Muscle layer of duodenum (tissue), 2 donors: ENCODE measurements around the gene MGMT.
A peak's percentile ranks its signal among the peaks of the same experiment; 100 is the strongest.
"Not testable (repeated sequence)": the region's sequence is repeated elsewhere in the genome, so short reads cannot be mapped to it uniquely, and the experiment has no call there.

Source experiments
- H3K27ac ChIP-seq: one replicate; pipeline ENCODE4 v1.7.0; 2013; ENCODE audit warnings: mild to moderate bottlenecking, low read length
- H3K27me3 ChIP-seq: one replicate; pipeline ENCODE4 v1.7.0; 2013; ENCODE audit warnings: low read depth, mild to moderate bottlenecking, control low read depth, low read length
- H3K36me3 ChIP-seq, 2 donors: one replicate each; pipeline ENCODE4 v1.7.0; 2013; ENCODE audit warnings: low read length in 2 of 2, control low read depth in 1 of 2, mild to moderate bottlenecking in 1 of 2; ENCODE audit not compliant: insufficient read depth in 2 of 2, control insufficient read depth in 1 of 2
- H3K4me1 ChIP-seq, 2 donors: one replicate each; pipeline ENCODE4 v1.7.0; 2013; ENCODE audit warnings: low read length in 2 of 2, mild to moderate bottlenecking in 2 of 2, control low read depth in 1 of 2, moderate library complexity in 1 of 2; ENCODE audit not compliant: insufficient read depth in 2 of 2, control insufficient read depth in 1 of 2
- H3K4me3 ChIP-seq, 2 donors: one replicate each; pipeline ENCODE4 v1.7.0; 2013; ENCODE audit warnings: low read length in 2 of 2, low read depth in 1 of 2, mild to moderate bottlenecking in 1 of 2
- H3K9me3 ChIP-seq, 2 donors: one replicate each; pipeline ENCODE4 v1.7.0; 2013; ENCODE audit warnings: low read length in 2 of 2, control low read depth in 1 of 2, mild to moderate bottlenecking in 1 of 2; ENCODE audit not compliant: control insufficient read depth in 1 of 2
- donor health status: healthy.

The MGMT gene

GRCh38 chr10:129466703-129467358, at the start of gene MGMT:
MGMT (plus strand) TSS chr10:129467241.
- Histone ChIP-seq H3K36me3 (peaks cover 5 to 16% of the 10 kb centered on the region in 2 donors), H3K4me1 (peaks cover 0 to 12% of the 10 kb centered on the region in 2 donors), H3K9me3 (no peaks in the 10 kb centered on the region), H3K4me3 (peak within 1 kb of the TSS; percentile 63 to 91), H3K27ac (no peak within 1 kb of the TSS), H3K27me3 (no peaks in the 10 kb centered on the region)

- Histone ChIP-seq H3K27me3 (no peaks in the 10 kb centered on the region), H3K27ac (no peak overlapping the region), H3K36me3 (no peaks in the 10 kb centered on the region), H3K9me3 (no peaks in the 10 kb centered on the region), H3K4me1 (no peaks in the 10 kb centered on the region), H3K4me3 (no peak overlapping the region)
Observed at GRCh38 chr10:129417870-129418269, 49.2 kb upstream of the MGMT start.

DNA sequence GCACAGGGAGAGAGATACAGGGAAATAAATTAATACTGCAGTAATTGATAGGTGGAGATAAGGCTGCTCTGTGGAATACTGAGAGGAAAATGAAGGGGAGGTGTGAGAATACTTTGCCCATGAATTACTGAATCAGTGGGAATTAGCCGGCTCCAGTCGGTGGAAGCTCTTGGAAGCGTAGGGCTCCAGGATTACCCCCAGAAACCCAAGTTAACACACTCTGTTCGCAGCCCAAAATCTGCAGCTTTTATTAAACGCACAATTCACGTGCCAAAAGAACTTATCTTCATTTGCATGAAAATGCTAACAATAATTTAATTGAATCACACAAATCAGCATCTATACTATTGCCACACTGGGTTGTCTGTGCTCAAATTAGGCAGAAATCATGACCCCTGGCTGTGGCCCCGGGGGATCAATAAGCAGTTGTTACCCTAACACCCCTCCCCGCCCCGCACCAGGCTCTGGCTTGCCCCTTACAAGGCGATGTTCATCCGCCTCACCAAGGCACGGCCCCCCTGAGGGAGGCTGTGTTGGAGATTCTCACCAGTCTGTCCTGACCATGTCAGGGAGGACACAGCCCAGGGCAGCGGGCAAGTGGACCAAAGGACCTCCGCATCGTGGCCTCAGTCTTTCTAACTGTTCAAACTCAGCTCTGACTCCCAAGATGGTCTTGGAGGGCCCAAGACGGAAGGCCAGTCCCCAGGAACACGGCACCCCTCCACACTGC, 48.4 kb upstream of the MGMT start:
- Histone ChIP-seq H3K4me1 (no peaks in the 10 kb centered on the region), H3K36me3 (no peaks in the 10 kb centered on the region), H3K4me3 (no peak overlapping the region), H3K27me3 (no peaks in the 10 kb centered on the region), H3K27ac (no peak overlapping the region), H3K9me3 (no peaks in the 10 kb centered on the region)

GRCh38 chr10:129419397-129419796, 47.6 kb upstream of the MGMT start:
- Histone ChIP-seq H3K9me3 (no peaks in the 10 kb centered on the region), H3K27me3 (no peaks in the 10 kb centered on the region), H3K36me3 (no peaks in the 10 kb centered on the region), H3K27ac (no peak overlapping the region), H3K4me1 (no peaks in the 10 kb centered on the region), H3K4me3 (no peak overlapping the region)

DNA sequence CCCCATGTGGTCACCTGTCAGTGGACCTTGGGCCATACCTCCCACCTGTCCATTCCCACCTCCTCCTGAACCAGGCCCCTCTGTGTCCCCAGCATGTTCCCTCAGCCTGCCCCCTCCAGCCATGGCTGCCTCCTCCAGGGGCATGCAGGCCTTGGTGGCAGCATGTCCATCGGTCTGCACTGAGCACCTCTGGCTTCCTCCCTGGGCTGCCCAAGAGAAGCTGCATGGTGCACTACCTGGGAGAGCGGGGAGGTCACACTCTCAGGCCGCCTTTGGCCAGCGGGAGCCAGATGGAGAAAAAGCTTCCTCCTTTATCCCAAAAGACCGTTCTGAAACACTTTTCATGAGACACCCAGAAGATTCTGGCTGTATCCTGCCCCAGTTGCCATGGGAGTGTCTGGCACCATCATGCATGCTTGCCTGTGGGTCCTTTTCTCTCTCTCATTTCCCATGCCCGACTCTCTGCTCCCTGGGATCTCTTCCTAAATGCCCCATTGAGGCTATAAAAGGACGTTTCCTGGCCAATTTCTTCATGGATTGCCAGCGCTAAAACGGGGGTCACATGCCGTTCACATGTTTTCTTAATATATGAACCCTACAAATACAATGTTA, 45.5 kb upstream of the MGMT start:
- Histone ChIP-seq H3K27ac (no peak overlapping the region), H3K36me3 (no peaks in the 10 kb centered on the region), H3K27me3 (no peaks in the 10 kb centered on the region), H3K4me1 (no peaks in the 10 kb centered on the region), H3K4me3 (no peak overlapping the region), H3K9me3 (no peaks in the 10 kb centered on the region)

DNA sequence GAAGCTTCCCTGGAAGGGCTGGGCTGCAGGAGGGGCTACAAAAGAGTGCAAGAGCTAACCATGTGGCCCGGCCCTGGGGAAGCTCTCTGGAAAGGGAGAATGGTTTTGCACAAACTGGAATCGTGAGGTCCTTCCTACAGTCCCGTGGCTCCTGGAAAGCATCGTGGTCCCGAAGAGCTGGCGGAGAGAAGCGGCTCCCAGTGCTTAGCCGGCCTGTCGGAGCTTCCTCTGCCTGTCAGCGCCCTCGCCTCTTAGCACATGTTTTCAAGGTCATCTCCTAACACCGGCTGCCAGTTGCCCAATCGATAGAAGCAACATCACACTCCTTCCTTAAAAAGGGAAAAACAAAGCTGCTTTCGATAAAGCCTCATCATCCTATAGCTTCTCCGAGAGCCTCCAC, 42.1 kb upstream of the MGMT start:
- Histone ChIP-seq H3K9me3 (no peaks in the 10 kb centered on the region), H3K4me3 (no peak overlapping the region), H3K36me3 (no peaks in the 10 kb centered on the region), H3K4me1 (no peaks in the 10 kb centered on the region), H3K27me3 (no peaks in the 10 kb centered on the region), H3K27ac (no peak overlapping the region)

DNA sequence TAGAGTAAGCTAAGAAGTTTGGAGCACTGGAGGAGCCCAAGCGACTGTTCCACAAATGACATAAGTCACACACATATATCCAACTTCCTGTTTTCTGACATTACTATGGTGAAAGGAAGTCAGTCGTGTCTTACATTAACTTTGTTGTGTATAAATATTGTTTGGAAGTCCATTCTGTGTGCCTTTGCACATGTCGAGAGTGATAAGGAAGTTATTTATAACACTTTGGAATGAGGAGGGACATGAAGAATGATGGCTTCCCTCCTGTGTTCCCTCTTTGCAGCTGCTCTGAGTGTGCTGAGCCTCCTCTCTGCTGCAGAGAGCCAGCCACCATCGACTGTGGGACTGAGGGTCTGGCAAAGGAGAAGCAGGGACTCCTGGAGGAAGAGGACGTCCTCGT, 40.4 kb upstream of the MGMT start:
- Histone ChIP-seq H3K9me3 (no peaks in the 10 kb centered on the region), H3K36me3 (no peaks in the 10 kb centered on the region), H3K27me3 (no peaks in the 10 kb centered on the region), H3K27ac (no peak overlapping the region), H3K4me3 (no peak overlapping the region), H3K4me1 (no peaks in the 10 kb centered on the region)

DNA sequence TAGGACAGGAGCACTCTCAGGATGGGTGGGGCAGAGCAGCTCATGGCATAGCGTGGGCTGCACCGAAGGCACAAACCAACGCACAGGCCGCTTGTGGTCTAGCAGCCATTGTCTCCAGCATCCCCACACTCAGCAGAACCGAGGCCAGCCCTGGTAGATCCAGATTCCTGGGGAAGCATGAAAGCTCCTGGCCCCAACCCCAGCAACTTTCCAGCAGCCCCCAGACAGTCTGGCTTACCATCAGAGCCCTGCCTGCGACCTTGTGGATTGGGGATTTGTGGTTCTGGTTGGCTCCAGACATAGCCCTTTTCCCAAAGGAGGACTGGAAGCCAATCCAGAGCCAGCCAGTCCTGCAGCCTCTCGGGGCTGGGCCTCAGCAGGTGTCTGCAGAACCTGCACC, 33.8 kb upstream of the MGMT start:
- Histone ChIP-seq H3K27me3 (no peaks in the 10 kb centered on the region), H3K27ac (no peak overlapping the region), H3K9me3 (no peaks in the 10 kb centered on the region), H3K36me3 (no peaks in the 10 kb centered on the region), H3K4me1 (no peaks in the 10 kb centered on the region), H3K4me3 (no peak overlapping the region)

- not testable (repeated sequence) for H3K9me3 ChIP-seq, H3K27ac ChIP-seq
Observed at GRCh38 chr10:129435724-129436123, 31.3 kb upstream of the MGMT start.

DNA sequence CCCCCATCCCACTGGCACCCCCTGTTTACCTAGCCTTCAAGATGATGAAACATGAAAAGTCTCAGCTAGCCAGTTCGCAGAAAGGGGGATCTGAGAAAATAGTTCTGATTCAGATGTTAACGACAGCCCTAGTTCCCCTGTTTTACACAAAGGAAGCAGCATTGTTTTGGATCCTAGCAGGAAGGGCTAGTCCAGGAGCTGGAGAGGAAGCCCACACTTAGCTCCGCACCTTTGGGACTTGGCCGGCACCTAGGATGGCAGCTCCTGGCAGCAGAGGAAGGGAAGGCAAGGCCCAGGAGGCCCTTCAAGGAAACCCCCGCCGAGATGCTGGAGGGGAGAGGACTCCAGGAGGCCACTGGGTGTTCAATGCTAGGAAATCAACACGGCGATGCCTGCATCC, 29.0 kb upstream of the MGMT start:
- Histone ChIP-seq H3K36me3 (no peaks in the 10 kb centered on the region), H3K4me1 (no peaks in the 10 kb centered on the region), H3K9me3 (no peaks in the 10 kb centered on the region), H3K4me3 (no peak overlapping the region), H3K27ac (no peak overlapping the region), H3K27me3 (no peaks in the 10 kb centered on the region)

More at GRCh38 chr10:129435724-129436123, 31.3 kb upstream of the MGMT start:
- H3K36me3 ChIP-seq, H3K4me3 ChIP-seq, H3K27me3 ChIP-seq, H3K4me1 ChIP-seq: not testable (repeated sequence)

GRCh38 chr10:129440247-129440646, 26.8 kb upstream of the MGMT start:
- Histone ChIP-seq H3K9me3 (no peaks in the 10 kb centered on the region), H3K27ac (no peak overlapping the region), H3K4me1 (no peaks in the 10 kb centered on the region), H3K27me3 (no peaks in the 10 kb centered on the region), H3K36me3 (no peaks in the 10 kb centered on the region), H3K4me3 (no peak overlapping the region)
